Sigmoid colon (tissue), 4 donors: Measurements from ENCODE around the gene TSEN2.

Experiments used
- CTCF ChIP-seq, 4 experiments: fragments of 450-650 bp in 3 of 4; fragments of 200-600 bp in 1 of 4; IDR thresholded peaks; one replicate each; pipeline ENCODE4 v1.5.1; 2016 to 2019; ENCODE audit warnings: antibody characterized with exemption in 4 of 4, mild to moderate bottlenecking in 3 of 4, moderate library complexity in 2 of 4
- EP300 ChIP-seq, 4 donors: sonication (generic); formaldehyde crosslinking; IDR thresholded peaks; one replicate each; pipeline ENCODE4 v1.6.1; 2017; ENCODE audit warnings: antibody characterized with exemption in 4 of 4
- POLR2A ChIP-seq, 2 donors: fragments of 450-650 bp; IDR thresholded peaks; one replicate each; pipeline ENCODE4 v1.6.1; 2016; ENCODE audit warnings: antibody characterized with exemption in 2 of 2, mild to moderate bottlenecking in 2 of 2, moderate library complexity in 2 of 2
- POLR2AphosphoS5 ChIP-seq, 4 donors: sonication (generic); formaldehyde crosslinking; IDR thresholded peaks; one replicate each; pipeline ENCODE4 v1.6.1; 2017; ENCODE audit warnings: antibody characterized with exemption in 4 of 4

- TF ChIP-seq CTCF (IDR thresholded peaks at IDR 0.05), result no peak
- TF ChIP-seq POLR2A (IDR thresholded peaks at IDR 0.05), result no peak
- TF ChIP-seq POLR2AphosphoS5 (IDR thresholded peaks at IDR 0.05), result no peak
- no peak for TF ChIP-seq EP300 (IDR thresholded peaks at IDR 0.05)
Observed at GRCh38 chr3:12489368-12489767, 5.1 kb downstream of the TSEN2 start.
